GM12872 (cell line): ENCODE results near the gene PTPRN2.

ENCODE experiments used
- CTCF ChIP-seq: IDR thresholded peaks from 3 replicates; pipeline ENCODE4 v1.5.1; 2011; ENCODE audit warnings: low read depth, mild to moderate bottlenecking, low read length, moderate library complexity; ENCODE audit not compliant: insufficient read depth

The PTPRN2 gene

DNA sequence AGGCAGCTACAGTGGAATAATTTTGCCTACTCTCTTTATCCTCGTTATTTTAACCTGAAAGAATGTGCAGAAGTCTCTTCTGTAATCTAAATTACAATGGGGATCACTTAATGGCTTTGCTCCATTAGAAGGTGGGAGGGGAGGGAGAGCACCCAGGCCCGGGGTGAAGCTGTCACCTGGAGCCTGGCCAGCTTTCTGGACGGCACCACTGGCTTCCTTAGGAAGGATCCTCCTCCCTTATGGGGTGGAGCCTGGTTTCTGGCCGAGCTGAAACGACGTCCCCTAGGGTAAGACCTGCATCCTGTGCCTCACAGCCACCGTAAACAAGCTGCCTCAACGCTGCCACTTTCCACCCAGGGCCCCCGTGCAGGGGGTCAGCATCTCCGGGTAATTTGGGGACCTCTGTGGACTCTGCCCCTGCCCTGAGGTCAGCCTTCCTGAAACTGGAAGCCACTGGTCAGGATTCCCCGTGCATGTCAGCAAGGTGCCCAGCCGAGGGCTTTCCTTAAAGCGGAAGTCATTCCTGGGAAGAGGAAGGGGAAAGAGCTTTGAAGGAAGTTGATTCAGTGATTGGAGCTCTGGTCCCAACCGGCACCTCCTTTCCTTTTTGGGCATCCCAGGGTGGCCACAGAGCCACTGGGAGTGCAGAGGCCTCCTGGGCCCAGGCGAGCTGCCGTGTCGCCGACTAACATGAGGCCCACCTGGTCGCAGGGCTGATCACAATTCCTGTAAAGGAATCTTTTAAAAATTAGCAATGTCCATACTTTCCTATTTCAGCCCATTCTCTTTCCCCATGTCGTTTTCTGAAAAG, 681.8 kb downstream of the PTPRN2 start:
- no peak for TF ChIP-seq CTCF

DNA sequence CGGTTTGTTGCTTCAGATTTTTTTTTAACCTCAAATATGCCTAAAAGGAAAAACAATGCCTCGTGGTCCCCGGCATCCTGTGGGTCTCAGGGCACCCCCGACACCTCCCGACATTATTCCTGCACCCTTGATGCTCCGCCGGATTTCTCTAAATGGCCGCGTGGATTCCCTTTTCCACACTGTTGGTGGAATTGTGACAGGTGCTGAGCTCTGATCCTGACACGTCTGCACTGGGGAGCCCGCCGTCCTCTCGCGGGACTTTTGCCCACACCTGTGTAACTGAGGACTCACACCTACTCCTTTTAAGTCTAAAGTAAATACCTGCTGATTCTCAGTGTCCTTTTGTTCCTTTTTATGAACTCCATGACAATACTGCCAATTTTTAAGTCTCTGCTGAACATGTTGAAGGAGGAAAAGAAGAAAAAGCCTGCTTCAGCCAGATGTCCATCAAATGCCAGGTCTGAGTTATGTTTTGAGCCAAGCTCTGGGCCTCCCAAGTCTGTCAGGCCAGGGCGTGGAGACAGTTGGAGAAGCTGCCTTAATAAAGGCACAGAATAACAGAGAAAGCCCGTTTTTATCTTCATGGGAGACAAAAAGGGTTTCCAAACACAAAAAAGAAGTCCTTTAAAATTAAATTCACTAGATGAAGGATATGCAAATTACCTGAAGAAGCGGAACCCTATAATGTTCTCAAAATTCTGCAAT, 682.6 kb downstream of the PTPRN2 start:
- no peak for TF ChIP-seq CTCF

GRCh38 chr7:157904211-157904865, 683.3 kb downstream of the PTPRN2 start:
- no peak for TF ChIP-seq CTCF

GRCh38 chr7:157903710-157904109, 683.9 kb downstream of the PTPRN2 start:
- TF ChIP-seq CTCF, result no peak

DNA sequence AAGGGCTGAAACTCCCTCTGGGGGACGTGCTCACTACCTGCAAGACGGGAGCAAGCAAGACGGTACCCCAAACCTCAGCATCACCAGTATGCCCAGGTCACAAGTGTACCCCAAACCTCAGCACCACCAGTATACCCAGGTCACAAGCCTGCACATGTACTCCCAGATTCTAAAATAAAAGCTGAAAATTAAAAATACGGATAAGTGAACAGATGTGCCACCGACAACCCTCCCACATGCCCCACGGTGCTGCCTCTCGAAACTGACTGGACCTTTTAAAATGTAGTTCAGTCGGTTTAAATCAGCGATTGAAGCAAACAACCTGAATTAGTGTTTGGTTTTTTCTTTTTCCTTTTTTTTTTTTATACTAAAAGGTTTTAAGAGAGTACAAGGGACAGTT, 684.3 kb downstream of the PTPRN2 start:
- TF ChIP-seq CTCF, result no peak

GRCh38 chr7:157901166-157901565, 686.5 kb downstream of the PTPRN2 start:
- no peak for TF ChIP-seq CTCF

GRCh38 chr7:157900556-157900955, 687.1 kb downstream of the PTPRN2 start:
- no peak for TF ChIP-seq CTCF
